Suppressor macrophage treated with lipopolysaccharide for 1 hour (primary cell): Measurements from ENCODE around the gene SDCBP2.

Experiments used
- DNase-seq, 3 donors: peaks; one replicate each; pipeline ENCODE4 v3.0.0-alpha.2; 2020 to 2022

The SDCBP2 gene

DNA sequence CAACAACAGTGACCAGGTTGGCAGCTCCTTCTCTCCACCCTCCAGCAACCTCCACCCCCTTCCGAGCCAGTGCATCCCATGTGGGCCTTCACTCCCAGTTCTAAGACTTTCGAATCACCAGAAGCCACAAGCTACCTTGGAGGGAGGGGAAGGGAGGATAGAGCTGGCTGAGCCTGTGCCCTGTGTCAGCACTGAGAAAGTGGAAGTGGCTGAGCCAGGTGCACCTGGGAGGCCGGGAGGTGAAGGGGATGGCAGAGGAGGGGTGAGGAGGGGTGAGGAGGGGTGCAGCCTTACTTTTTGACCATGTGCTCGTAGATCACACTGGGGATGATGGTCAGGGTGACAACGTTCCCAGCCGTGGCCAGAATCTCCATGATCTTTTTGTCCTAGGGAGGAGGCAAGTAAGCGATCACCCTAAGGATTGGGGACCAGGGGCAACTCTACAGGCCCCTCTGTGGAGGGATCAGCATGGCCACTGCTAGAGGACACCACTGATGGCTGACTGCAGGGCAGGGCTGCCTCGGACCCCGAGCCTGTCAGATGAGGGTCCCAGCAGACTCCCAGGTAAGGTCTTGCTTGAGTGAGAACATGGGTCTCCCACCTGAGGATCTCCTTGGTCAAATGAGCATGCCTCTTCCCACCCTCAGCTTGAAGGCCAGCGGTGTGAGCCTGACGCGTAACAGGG, 18.3 kb downstream of the SDCBP2 start:
- no peak for DNase-seq

DNA sequence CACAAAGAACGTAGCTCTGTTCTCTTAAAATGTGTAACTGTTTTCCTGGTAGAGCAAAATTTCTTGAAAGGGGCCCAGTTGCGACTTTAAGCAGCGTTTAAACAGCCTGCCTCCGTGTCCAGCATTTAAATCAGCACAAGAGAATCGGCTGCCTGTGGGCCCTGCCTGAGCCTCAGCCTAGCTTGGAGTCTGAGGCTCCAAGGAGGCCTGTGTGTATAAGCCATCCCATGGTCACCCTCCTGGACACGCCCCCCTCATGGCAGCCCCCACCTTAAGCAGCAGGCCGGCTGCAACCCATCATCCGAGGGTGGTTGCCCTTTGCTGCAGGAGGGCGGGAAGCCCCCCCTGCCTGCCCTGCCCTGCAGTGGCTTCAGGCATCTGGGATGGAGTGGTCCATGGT, 18.9 kb downstream of the SDCBP2 start:
- no peak for DNase-seq

- DNase-seq: no peak
Observed at GRCh38 chr20:1309439-1309847, 19.5 kb downstream of the SDCBP2 start.

- DNase-seq: no peak
Observed at GRCh38 chr20:1308702-1309095, 20.2 kb downstream of the SDCBP2 start.

- no peak for DNase-seq
Observed at GRCh38 chr20:1308067-1308701, 20.8 kb downstream of the SDCBP2 start.

DNA sequence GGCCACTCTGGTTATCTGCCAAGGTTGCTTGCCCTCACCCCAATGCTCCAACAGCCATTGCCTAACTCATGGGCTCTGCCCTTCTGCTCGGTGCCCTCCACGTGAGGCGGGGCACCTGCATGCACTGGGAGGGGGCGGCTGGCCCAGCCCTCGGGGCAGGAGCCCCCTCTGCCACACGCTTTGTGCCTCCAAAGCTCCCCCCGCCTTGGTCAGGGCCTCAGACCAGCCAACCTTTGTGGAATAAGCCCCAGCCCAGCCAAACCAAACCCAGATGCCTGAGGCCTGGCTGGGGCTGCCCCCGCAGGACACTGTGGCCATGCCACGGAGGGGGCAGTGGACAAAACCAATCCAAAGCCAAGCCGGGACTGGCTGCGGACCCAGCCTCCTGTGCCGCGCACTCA, 21.4 kb downstream of the SDCBP2 start:
- DNase-seq: no peak

DNA sequence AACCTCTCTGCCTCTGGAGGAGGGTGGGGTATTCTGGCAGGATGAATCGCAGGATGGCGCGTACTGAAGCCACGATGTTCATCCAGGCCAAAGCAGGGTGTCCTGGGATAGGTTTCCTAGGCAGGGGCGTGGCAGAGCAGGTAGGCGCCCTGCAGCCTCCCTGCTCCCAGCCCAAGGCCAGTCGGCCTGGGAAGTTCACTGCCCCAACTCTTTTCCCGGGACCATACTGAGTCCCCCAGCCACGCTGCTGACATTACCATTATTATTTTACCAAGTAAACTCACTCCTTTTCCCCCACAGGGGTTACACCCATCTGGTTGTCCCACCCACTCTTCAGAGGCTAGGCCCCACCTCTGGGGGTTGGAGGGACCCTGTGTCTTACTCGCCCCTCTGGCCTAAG, 21.8 kb downstream of the SDCBP2 start:
- no peak for DNase-seq

GRCh38 chr20:1306316-1307135, 22.4 kb downstream of the SDCBP2 start:
- no peak for DNase-seq

DNA sequence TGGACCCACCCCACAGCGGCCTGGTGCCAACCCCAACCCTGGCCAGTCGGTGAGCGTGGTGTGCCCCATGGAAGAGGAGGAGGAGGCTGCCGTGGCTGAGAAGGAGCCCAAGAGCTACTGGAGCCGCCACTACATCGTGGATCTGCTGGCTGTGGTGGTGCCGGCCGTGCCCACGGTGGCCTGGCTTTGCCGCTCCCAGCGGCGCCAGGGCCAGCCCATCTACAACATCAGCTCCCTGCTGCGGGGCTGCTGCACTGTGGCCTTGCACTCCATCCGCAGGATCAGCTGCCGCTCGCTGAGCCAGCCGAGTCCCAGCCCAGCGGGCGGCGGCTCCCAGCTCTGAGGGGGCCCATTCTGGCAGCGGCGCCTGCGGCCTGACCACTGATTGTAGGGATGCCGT, 23.2 kb downstream of the SDCBP2 start:
- DNase-seq: no peak

DNA sequence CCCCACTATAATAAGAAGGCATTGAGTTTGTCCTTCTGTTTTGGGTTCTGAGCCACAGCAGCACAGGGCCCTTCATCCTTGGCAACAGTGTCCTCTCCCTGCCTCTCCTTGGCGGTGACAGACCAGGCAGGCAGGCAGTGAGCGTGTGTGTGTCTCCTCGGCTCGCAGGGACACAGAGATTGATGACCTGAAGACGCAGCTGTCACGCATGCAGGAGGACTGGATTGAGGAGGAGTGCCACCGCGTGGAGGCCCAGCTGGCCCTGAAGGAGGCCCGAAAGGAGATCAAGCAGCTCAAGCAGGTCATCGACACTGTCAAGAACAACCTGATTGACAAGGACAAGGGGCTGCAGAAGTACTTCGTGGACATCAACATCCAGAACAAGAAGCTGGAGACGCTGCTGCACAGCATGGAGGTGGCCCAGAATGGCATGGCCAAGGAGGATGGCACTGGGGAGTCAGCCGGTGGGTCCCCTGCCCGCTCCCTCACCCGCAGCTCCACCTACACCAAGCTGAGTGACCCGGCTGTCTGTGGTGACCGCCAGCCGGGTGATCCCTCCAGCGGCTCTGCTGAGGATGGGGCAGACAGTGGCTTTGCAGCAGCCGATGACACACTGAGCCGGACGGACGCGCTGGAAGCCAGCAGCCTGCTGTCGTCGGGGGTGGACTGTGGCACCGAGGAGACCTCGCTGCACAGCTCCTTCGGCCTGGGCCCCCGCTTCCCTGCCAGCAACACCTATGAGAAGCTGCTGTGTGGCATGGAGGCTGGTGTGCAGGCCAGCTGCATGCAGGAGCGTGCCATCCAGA, 24.0 kb downstream of the SDCBP2 start:
- DNase-seq: no peak

DNA sequence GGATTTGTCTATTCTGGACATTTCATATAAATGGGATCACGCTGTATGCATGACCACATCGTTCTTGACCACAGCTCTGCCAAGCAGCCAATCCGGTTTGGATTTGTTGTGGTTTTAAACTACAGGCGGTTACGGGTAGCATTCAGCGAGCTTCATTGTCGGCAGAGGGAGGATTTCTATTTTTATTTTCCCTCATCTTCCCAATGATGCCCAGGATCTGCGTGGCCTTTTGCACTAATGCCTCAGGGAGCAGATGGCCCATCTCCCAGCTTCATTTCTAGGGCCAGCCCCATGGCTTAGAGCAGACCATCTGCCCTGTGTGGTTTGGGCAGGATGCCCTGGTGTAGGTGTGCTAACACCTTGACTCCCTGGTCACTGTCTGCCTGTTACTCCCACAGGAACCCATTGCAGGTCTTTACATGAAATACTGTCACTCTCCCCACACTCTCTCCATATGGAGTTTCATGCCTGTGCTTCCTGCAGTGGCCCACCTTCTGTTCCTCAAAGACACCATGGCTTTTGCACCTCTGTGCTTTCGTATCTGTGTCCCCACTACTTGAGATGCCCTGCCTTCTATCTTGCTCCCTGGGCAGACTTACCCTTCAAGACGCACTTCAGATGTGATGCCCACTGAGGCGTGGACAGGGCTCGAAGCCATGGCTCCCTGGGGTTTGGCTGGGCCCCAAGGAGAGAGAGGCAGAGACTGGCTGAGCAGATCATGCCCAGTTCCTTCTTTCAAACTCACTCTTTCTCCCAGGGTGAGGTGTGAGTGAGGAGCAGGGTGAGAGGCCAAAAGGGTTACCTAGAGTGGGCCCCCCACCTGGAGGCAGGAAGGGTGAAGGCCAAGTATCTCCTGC, 26.0 kb downstream of the SDCBP2 start:
- DNase-seq: peak in 1 of 3 donors; percentile 7

DNA sequence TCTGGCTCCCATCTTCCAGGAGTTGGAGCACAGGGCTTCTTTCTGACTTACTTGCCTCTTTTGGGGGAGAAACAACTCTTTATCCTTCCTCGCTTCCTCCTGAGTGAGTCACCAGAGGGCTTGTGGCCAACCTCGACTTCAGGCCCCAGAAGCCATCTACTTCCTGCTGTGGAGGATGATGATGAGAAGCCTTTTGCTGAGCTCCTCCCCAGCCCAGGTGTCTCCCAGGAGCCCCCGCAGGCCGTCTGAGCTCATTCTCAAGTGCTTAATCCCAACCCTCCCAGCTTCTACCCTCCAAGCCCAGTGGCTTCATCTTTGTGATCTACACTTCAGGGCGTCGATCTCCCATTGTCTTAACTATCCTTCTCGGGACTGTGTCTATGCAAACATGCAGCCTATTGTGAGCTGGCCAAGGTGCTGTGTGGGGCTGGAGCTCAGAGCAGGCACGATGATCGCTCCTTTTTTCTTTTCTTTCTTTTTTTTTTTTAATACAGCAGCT, 27.9 kb downstream of the SDCBP2 start:
- peak in 2 of 3 donors; percentile 35 to 47 for DNase-seq

GRCh38 chr20:1300083-1300840, 28.7 kb downstream of the SDCBP2 start:
- no peak for DNase-seq

DNA sequence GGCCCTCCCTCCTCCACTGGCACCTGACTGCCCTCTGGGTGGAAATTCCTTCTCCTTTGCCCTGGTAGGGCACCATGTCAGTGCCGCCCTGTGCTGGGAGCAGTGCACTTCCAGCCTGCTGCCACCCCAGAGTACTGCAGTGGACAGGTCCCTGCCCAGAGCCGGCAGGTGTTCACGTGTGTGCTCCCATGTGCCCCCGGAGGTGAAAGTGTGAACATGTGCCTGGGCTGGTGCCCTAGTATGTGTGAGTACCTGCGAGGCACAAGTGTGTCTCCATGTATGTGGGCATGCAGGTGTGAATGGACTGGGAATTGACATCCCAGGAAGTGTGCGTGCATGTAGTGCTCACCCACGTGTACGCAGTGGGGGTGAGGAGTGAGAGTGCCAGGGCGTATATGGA, 29.4 kb downstream of the SDCBP2 start:
- no peak for DNase-seq

- no peak for DNase-seq
Observed at GRCh38 chr20:1298888-1299511, 29.9 kb downstream of the SDCBP2 start.

DNA sequence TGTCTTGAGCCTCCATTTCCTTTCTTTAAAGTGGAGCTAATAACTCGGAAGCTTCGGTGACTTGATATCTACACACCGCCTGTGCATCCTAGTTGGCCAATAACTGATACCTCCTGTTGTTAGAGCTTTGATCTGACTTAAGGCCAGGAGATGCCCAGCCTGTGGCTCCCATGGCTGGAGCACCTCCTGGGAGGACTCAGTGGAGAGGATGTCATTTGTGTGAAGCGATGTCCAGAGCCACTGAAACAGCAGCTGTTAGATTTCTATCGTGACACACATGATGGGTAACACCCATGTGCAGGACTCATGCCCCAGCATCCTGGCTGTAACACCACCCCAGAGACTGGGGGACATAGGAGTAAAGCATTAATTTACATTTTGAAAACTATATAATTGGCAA, 30.8 kb downstream of the SDCBP2 start:
- DNase-seq: no peak

- no peak for DNase-seq
Observed at GRCh38 chr20:1297486-1297885, 31.5 kb downstream of the SDCBP2 start.

DNA sequence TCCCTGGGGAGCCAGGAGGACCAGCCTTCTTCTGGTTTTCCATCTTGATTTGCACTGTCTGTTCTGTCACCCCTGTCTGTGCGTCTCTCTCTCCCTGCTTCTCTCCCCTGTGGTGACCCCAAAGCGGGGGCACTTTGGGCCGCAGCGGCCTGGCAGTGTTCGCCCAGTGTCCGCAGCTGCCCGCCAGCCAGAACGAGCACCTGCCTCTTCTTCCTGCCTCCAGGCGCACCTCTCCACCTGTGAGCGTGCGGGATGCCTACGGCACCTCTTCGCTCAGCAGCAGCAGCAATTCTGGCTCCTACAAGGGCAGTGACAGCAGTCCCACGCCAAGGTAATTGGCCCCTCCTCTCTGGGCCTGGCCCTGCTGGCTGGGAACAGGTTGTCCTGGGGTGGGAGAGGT, 32.0 kb downstream of the SDCBP2 start:
- no peak for DNase-seq

DNA sequence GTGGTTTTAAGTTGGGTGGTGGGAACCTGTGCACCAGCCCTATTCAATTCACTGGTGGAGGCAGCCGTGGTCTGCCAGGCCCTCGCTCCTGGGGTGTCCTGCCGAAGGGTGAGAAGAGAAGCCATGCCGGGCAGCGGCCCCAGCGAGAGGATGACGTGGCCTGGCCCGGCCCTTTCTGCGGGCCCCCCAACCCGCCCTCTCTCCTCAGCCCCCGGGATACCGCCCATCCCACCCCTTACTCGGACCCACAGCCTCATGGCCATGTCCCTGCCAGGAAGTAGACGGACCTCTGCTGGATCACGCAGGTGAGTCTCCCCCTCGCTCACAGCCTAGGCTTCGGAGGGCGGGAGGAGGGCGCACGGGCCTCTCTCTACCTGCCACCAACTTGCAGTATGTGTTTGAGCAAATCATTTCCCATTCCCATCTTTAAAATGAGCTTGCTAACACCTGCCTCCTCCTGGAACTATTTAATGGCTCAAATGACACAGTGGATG, 32.8 kb downstream of the SDCBP2 start:
- DNase-seq: no peak

GRCh38 chr20:1295276-1295930, 33.5 kb downstream of the SDCBP2 start:
- no peak for DNase-seq
